K562 (cell line): ENCODE results near the gene CCDC87. TPM values are rescaled to one million over a fixed set of nuclear protein-coding genes. Genes with fewer than 3 reads are reported as not detected.

ENCODE experiments used
- BCLAF1 ChIP-seq, 2 experiments: fragments of 450-650 bp in 1 of 2; IDR thresholded peaks; 2 replicates each; pipeline ENCODE4 v1.6.1; 2011 to 2017; ENCODE audit warnings: low read depth in 2 of 2, antibody characterized with exemption in 1 of 2, borderline replicate concordance in 1 of 2, low read length in 1 of 2, mild to moderate bottlenecking in 1 of 2, mixed read lengths in 1 of 2; ENCODE audit not compliant: control insufficient read depth in 1 of 2
- FOXA3 ChIP-seq, 2 experiments: fragments of 450-650 bp in 1 of 2; sonication (generic) in 1 of 2; formaldehyde crosslinking; IDR thresholded peaks in 1 of 2; conservative IDR thresholded peaks in 1 of 2; 2 replicates each; pipeline versions ENCODE4 v1.4.0 to v1.8.0; 2020 to 2022; ENCODE audit warnings: mild to moderate bottlenecking in 2 of 2, missing genetic modification reagents in 1 of 2
- HNRNPUL1 ChIP-seq: fragments of 200-400 bp; formaldehyde crosslinking; IDR thresholded peaks from 2 replicates; pipeline ENCODE4 v1.6.1; 2017; ENCODE audit warnings: low read length
- MTA1 ChIP-seq: fragments of 450-650 bp; IDR thresholded peaks from 2 replicates; pipeline ENCODE4 v1.6.1; 2017; ENCODE audit warnings: borderline replicate concordance
- RERE ChIP-seq: sonication (generic); formaldehyde crosslinking; IDR thresholded peaks from 2 replicates; pipeline ENCODE4 v1.8.0; 2023; ENCODE audit warnings: missing genetic modification reagents, mild to moderate bottlenecking, borderline replicate concordance
- SMARCE1 ChIP-seq: fragments of 450-650 bp; IDR thresholded peaks from 2 replicates; pipeline ENCODE4 v1.7.1; 2016; ENCODE audit warnings: mild to moderate bottlenecking
- TCF15 ChIP-seq: fragments of 250-450 bp; sonication (Bioruptor Pico); IDR thresholded peaks from 2 replicates; pipeline ENCODE4 v1.8.0; 2022; ENCODE audit warnings: moderate library complexity, mild to moderate bottlenecking, inconsistent platforms
- TFAM ChIP-seq: fragments of 250-450 bp; sonication (Bioruptor Pico); conservative IDR thresholded peaks from 2 replicates; pipeline ENCODE4 v1.5.0; 2021; ENCODE audit warnings: mild to moderate bottlenecking, moderate library complexity
- TOE1 ChIP-seq, 2 experiments: fragments of 450-650 bp in 1 of 2; sonication (generic) in 1 of 2; formaldehyde crosslinking in 1 of 2; IDR thresholded peaks; 2 replicates each; pipeline versions ENCODE4 v1.7.1 to v1.8.0; 2016 to 2022; ENCODE audit warnings: borderline replicate concordance in 2 of 2, mild to moderate bottlenecking in 2 of 2, antibody characterized with exemption in 1 of 2, inconsistent platforms in 1 of 2, low read depth in 1 of 2, missing genetic modification reagents in 1 of 2, moderate library complexity in 1 of 2
- ZNF324 ChIP-seq: fragments of 250-450 bp; sonication (Bioruptor Pico); IDR thresholded peaks from 2 replicates; pipeline ENCODE4 v1.4.0; 2020; ENCODE audit warnings: mild to moderate bottlenecking
- polyA plus RNA-seq, 8 experiments: library from polyadenylated mRNA; depleted of rRNA in 4 of 8; stranded (reverse) in 5 of 8; unstranded in 3 of 8; fragments of >200 nt; fragmentation: Nextera tagmentation in 2 of 8; fragmentation: Illumina TruSeq in 1 of 8; extraction: Ambion mirVana in 2 of 8; extraction: Trizol in 1 of 8; gene quantifications; 2 replicates each; pipeline versions ENCODE4 v1.2.1 to v1.2.3, GENCODE V29; 2011 to 2014; ENCODE audit warnings: inconsistent platforms in 1 of 8, missing spikeins in 1 of 8
- total RNA-seq, 7 experiments: library from RNA; depleted of rRNA in 6 of 7; stranded (reverse); fragments of >200 nt in 6 of 7; fragmentation: Illumina TruSeq in 2 of 7; extraction: Trizol in 2 of 7; gene quantifications; 2 replicates each; pipeline versions ENCODE4 v1.2.1 to v1.2.3, GENCODE V29; 2011 to 2021; ENCODE audit warnings: low replicate concordance in 1 of 7
- TF ChIP-seq, protein P1 (sequence below): sonication (generic); formaldehyde crosslinking; IDR thresholded peaks from 2 replicates; pipeline ENCODE4 v1.8.0; 2023; ENCODE audit warnings: mild to moderate bottlenecking, missing genetic modification reagents

Gene CCDC87
- total and polyA plus RNA-seq, 9 of the 15 experiments (the other 6 are each of a cell fraction or from before 2014, with no cell fraction given): 0.03 to 0.44 (median 0.15) TPM; not detected in 1

- TF ChIP-seq SMARCE1 (0 out of 2 replicates have a peak, but pooled peaks have one; percentile 16), TOE1 (IDR thresholded peaks at IDR 0.05; ENCODE audit: borderline replicate concordance) (peak; percentile 70; the same call in 1 of the 2 replicates), TOE1 (CRISPR knock-in tag; IDR thresholded peaks at IDR 0.05; ENCODE audit: borderline replicate concordance, low read depth) (no peak), RERE (peak; percentile 74; the same call in 1 of the 2 replicates), MTA1 (peak; percentile 13; the same call in 1 of the 2 replicates), TFAM (CRISPR knock-in tag) (no peak), HNRNPUL1 (no peak), TCF15 (CRISPR knock-in tag) (no peak), BCLAF1 (IDR thresholded peaks at IDR 0.05; ENCODE audit: borderline replicate concordance in 1 of 2, control insufficient read depth in 1 of 2, low read depth in 2 of 2, low read length in 1 of 2) (no peak), FOXA3 (CRISPR knock-in tag; conservative IDR thresholded peaks at IDR 0.05 in 1 of 2, IDR thresholded peaks at IDR 0.05 in 1 of 2) (0 out of 4 replicates have a peak, but pooled peaks of 1 of the 2 experiments have one; percentile 27), ZNF324 (CRISPR knock-in tag) (no peak)
- TF ChIP-seq, protein P1, sequence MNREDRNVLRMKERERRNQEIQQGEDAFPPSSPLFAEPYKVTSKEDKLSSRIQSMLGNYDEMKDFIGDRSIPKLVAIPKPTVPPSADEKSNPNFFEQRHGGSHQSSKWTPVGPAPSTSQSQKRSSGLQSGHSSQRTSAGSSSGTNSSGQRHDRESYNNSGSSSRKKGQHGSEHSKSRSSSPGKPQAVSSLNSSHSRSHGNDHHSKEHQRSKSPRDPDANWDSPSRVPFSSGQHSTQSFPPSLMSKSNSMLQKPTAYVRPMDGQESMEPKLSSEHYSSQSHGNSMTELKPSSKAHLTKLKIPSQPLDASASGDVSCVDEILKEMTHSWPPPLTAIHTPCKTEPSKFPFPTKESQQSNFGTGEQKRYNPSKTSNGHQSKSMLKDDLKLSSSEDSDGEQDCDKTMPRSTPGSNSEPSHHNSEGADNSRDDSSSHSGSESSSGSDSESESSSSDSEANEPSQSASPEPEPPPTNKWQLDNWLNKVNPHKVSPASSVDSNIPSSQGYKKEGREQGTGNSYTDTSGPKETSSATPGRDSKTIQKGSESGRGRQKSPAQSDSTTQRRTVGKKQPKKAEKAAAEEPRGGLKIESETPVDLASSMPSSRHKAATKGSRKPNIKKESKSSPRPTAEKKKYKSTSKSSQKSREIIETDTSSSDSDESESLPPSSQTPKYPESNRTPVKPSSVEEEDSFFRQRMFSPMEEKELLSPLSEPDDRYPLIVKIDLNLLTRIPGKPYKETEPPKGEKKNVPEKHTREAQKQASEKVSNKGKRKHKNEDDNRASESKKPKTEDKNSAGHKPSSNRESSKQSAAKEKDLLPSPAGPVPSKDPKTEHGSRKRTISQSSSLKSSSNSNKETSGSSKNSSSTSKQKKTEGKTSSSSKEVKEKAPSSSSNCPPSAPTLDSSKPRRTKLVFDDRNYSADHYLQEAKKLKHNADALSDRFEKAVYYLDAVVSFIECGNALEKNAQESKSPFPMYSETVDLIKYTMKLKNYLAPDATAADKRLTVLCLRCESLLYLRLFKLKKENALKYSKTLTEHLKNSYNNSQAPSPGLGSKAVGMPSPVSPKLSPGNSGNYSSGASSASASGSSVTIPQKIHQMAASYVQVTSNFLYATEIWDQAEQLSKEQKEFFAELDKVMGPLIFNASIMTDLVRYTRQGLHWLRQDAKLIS (CRISPR knock-in tag): 0 out of 2 replicates have a peak, but pooled peaks have one; percentile 49
Observed at GRCh38 chr11:66637557-66638176, 44.8 kb upstream of the CCDC87 start (continued).
